SK-N-SH (cell line): ENCODE results near the gene TTC38.
"Not testable (repeated sequence)": the region's sequence is repeated elsewhere in the genome, so short reads cannot be mapped to it uniquely, and the experiment has no call there.

Experiments used
- ELF1 ChIP-seq: IDR thresholded peaks from 2 replicates; pipeline ENCODE4 v1.4.0; 2012
- TF ChIP-seq, protein P1 (sequence below): fragments of 200-600 bp; sonication (generic); IDR thresholded peaks from 2 replicates; pipeline ENCODE4 v1.6.1; 2017; ENCODE audit warnings: antibody characterized with exemption, mild to moderate bottlenecking, moderate library complexity

DNA sequence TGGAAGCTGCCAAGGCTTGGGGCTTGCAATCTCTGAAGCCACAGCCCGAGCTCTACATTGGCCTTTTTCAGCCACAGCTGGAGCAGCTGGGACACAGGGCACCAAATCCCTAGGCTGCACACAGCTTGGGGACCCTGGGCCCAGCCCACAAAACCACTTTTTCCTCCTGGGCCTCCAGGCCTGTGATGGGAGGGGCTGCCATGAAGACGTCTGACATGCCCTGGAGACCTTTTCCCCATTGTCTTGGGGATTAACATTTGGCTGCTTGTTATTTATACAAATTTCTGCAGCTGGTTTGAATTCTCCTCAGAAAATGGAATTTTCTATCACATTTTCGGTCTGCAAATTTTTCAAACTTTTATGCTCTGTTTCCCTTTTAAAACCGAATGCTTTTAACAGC, 2.2 kb upstream of the TTC38 start:
- TF ChIP-seq, protein P1, sequence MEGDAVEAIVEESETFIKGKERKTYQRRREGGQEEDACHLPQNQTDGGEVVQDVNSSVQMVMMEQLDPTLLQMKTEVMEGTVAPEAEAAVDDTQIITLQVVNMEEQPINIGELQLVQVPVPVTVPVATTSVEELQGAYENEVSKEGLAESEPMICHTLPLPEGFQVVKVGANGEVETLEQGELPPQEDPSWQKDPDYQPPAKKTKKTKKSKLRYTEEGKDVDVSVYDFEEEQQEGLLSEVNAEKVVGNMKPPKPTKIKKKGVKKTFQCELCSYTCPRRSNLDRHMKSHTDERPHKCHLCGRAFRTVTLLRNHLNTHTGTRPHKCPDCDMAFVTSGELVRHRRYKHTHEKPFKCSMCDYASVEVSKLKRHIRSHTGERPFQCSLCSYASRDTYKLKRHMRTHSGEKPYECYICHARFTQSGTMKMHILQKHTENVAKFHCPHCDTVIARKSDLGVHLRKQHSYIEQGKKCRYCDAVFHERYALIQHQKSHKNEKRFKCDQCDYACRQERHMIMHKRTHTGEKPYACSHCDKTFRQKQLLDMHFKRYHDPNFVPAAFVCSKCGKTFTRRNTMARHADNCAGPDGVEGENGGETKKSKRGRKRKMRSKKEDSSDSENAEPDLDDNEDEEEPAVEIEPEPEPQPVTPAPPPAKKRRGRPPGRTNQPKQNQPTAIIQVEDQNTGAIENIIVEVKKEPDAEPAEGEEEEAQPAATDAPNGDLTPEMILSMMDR: not testable (repeated sequence)
- TF ChIP-seq ELF1: not testable (repeated sequence)
